GM12891 (cell line): Measurements from ENCODE around the gene SGSH.

Source experiments
- PAX5 ChIP-seq: IDR thresholded peaks from 2 replicates; pipeline ENCODE4 v1.6.1; 2011; ENCODE audit warnings: low read length, moderate library complexity, mild to moderate bottlenecking; ENCODE audit not compliant: insufficient read depth, severe bottlenecking
- POLR2A ChIP-seq: IDR thresholded peaks from 2 replicates; pipeline ENCODE4 v1.6.1; 2011; ENCODE audit warnings: low read depth, low read length, control low read depth
- POLR2AphosphoS5 ChIP-seq: IDR thresholded peaks from 2 replicates; pipeline ENCODE4 v1.6.1; 2011; ENCODE audit warnings: low read depth, low read length, control low read depth
- POU2F2 ChIP-seq: IDR thresholded peaks from 2 replicates; pipeline ENCODE4 v1.6.1; 2011; ENCODE audit warnings: low read depth, mild to moderate bottlenecking, control low read depth, low read length, moderate library complexity
- SPI1 ChIP-seq: IDR thresholded peaks from 2 replicates; pipeline ENCODE4 v1.6.1; 2011; ENCODE audit warnings: low read depth, low read length, control low read depth
- TAF1 ChIP-seq: IDR thresholded peaks from 2 replicates; pipeline ENCODE4 v1.6.1; 2011; ENCODE audit warnings: low read depth, low read length, control low read depth

GRCh38 chr17:80223142-80223815 lies 3.1 kb upstream of the SGSH start:
- TF ChIP-seq POLR2A (no peak), POLR2AphosphoS5 (no peak), TAF1 (no peak), SPI1 (no peak), POU2F2 (no peak), PAX5 (no peak)
